Retinal pigment epithelial cell (primary cell): ENCODE measurements around the gene SLC7A6.

Source experiments
- DNase-seq: peaks from one replicate; pipeline ENCODE4 v3.0.0-alpha.2; 2010; ENCODE audit warnings: low read depth
- H3K4me3 ChIP-seq: 2 replicates; pipeline ENCODE4 v1.5.1; 2011; ENCODE audit warnings: mild to moderate bottlenecking, low read length, control low read depth, moderate library complexity
- CTCF ChIP-seq: conservative IDR thresholded peaks from 2 replicates; pipeline ENCODE4 v1.5.1; 2011; ENCODE audit warnings: low read depth, low read length, control low read depth, inconsistent platforms

The SLC7A6 gene

GRCh38 chr16:68230956-68231355 is 33.4 kb upstream of the SLC7A6 start:
- TF ChIP-seq CTCF: no peak
- no peak overlapping the region for H3K4me3 ChIP-seq
- DNase-seq: no peak

GRCh38 chr16:68231384-68232136 is 32.8 kb upstream of the SLC7A6 start:
- no peak for TF ChIP-seq CTCF
- no peak overlapping the region for H3K4me3 ChIP-seq
- DNase-seq: no peak

- no peak overlapping the region for H3K4me3 ChIP-seq
- no peak for DNase-seq
- TF ChIP-seq CTCF: no peak
Observed at GRCh38 chr16:68232335-68232734, 32.0 kb upstream of the SLC7A6 start.

- no peak for DNase-seq
- no peak for TF ChIP-seq CTCF
- H3K4me3 ChIP-seq: no peak overlapping the region
Observed at GRCh38 chr16:68233085-68233834, 31.1 kb upstream of the SLC7A6 start.

GRCh38 chr16:68233835-68234187 is 30.5 kb upstream of the SLC7A6 start:
- no peak for TF ChIP-seq CTCF
- DNase-seq: no peak
- H3K4me3 ChIP-seq: no peak overlapping the region

GRCh38 chr16:68234188-68235107 is 29.9 kb upstream of the SLC7A6 start:
- no peak for TF ChIP-seq CTCF
- no peak for DNase-seq
- H3K4me3 ChIP-seq: peak overlapping the region; percentile 50
